Dermis microvascular lymphatic vessel endothelial cell (primary cell): ENCODE measurements around the gene RAI2. TPM values are rescaled to one million over a fixed set of nuclear protein-coding genes. Genes with fewer than 3 reads are reported as not detected.

Experiments
- DNase-seq, 2 donors: peaks; one replicate each; pipeline versions ENCODE4 v3.0.0 to v3.0.0-alpha.2; 2010; ENCODE audit warnings: low read depth in 2 of 2
- total RNA-seq: library from RNA; depleted of rRNA; stranded (reverse); fragments of >200 nt; gene quantifications from 2 replicates; pipeline ENCODE4 v1.2.1, GENCODE V29; 2014

RAI2 gene
- 1.2 and 3.3 TPM in 2 replicates for total RNA-seq

GRCh38 chrX:17860811-17861488 lies at the start of gene RAI2:
RAI2 (minus strand) TSS chrX:17861298; CDS start chrX:17802010, 59,288 bp downstream.
- DNase-seq = no peak

GRCh38 chrX:17888421-17888820 lies 27.3 kb upstream of the RAI2 start:
- no peak for DNase-seq

GRCh38 chrX:17882680-17883079 lies 21.6 kb upstream of the RAI2 start:
- no peak for DNase-seq

GRCh38 chrX:17878028-17878670 lies 17.1 kb upstream of the RAI2 start:
- DNase-seq = no peak

- DNase-seq = no peak
Observed at GRCh38 chrX:17876135-17876534, 15.0 kb upstream of the RAI2 start.

GRCh38 chrX:17869580-17869979 lies 8.5 kb upstream of the RAI2 start:
- DNase-seq = no peak

GRCh38 chrX:17861489-17862011 lies 452 bp upstream of the RAI2 start:
- no peak for DNase-seq

GRCh38 chrX:17860179-17860780 lies 818 bp downstream of the RAI2 start:
- no peak for DNase-seq

- DNase-seq = no peak
Observed at GRCh38 chrX:17859609-17860178, 1.4 kb downstream of the RAI2 start.

- DNase-seq = no peak
Observed at GRCh38 chrX:17854531-17854930, 6.6 kb downstream of the RAI2 start.

GRCh38 chrX:17854069-17854468 lies 7.0 kb downstream of the RAI2 start:
- peak in 1 of 2 donors; percentile 25 for DNase-seq

- DNase-seq = no peak
Observed at GRCh38 chrX:17851874-17852273, 9.2 kb downstream of the RAI2 start.

- DNase-seq = no peak
Observed at GRCh38 chrX:17848545-17849265, 12.4 kb downstream of the RAI2 start.

- no peak for DNase-seq
Observed at GRCh38 chrX:17846045-17846444, 15.1 kb downstream of the RAI2 start.

- DNase-seq = no peak
Observed at GRCh38 chrX:17844236-17844635, 16.9 kb downstream of the RAI2 start.

- DNase-seq = peak; percentile 67 to 85
Observed at GRCh38 chrX:17842769-17843525, 18.2 kb downstream of the RAI2 start.

- DNase-seq = no peak
Observed at GRCh38 chrX:17839269-17839668, 21.8 kb downstream of the RAI2 start.

GRCh38 chrX:17836830-17837229 lies 24.3 kb downstream of the RAI2 start:
- no peak for DNase-seq

GRCh38 chrX:17833954-17834353 lies 27.1 kb downstream of the RAI2 start:
- DNase-seq = no peak

- DNase-seq = no peak
Observed at GRCh38 chrX:17831255-17831654, 29.8 kb downstream of the RAI2 start.

- DNase-seq = no peak
Observed at GRCh38 chrX:17830211-17830610, 30.9 kb downstream of the RAI2 start.
